Testis (tissue), 3 donors: ENCODE data around the gene GLI3. TPM values are rescaled to one million over a fixed set of nuclear protein-coding genes. Genes with fewer than 3 reads are reported as not detected.

Source experiments
- DNase-seq: peaks from one replicate; pipeline ENCODE4 v3.0.0-alpha.2; 2019
- H3K27ac ChIP-seq, 2 donors: fragments of 200-600 bp; sonication (generic); one replicate each; pipeline ENCODE4 v1.5.1; 2019
- H3K27me3 ChIP-seq: fragments of 200-600 bp; sonication (generic); one replicate; pipeline ENCODE4 v1.5.1; 2019
- H3K36me3 ChIP-seq: fragments of 200-600 bp; sonication (generic); one replicate; pipeline ENCODE4 v1.5.1; 2017; ENCODE audit warnings: low read depth; ENCODE audit errors: missing control alignments
- H3K4me1 ChIP-seq: fragments of 200-600 bp; sonication (generic); one replicate; pipeline ENCODE4 v1.5.1; 2019
- H3K4me3 ChIP-seq, 2 donors: fragments of 200-600 bp; sonication (generic); one replicate each; pipeline ENCODE4 v1.5.1; 2017 to 2019
- H3K9me3 ChIP-seq: fragments of 200-600 bp; sonication (generic); one replicate; pipeline ENCODE4 v1.5.1; 2017
- CTCF ChIP-seq, 3 experiments: fragments of 450-650 bp in 2 of 3; fragments of 200-600 bp in 1 of 3; sonication (generic) in 1 of 3; IDR thresholded peaks; one replicate each; pipeline ENCODE4 v1.5.1; 2016 to 2019; ENCODE audit warnings: antibody characterized with exemption in 3 of 3, mild to moderate bottlenecking in 2 of 3, moderate library complexity in 1 of 3
- POLR2A ChIP-seq: fragments of 450-650 bp; IDR thresholded peaks from one replicate; pipeline ENCODE4 v1.6.1; 2017; ENCODE audit warnings: antibody characterized with exemption, mild to moderate bottlenecking, moderate library complexity
- WGBS, 2 donors: methylation state at CpG; one replicate each; pipeline ENCODE4 v1.1.5; 2018; 5-methylcytosine and 5-hydroxymethylcytosine counted together
- intact Hi-C: fragments of 100-400 bp; cut with DNase I; formaldehyde crosslinking; loops from one replicate; pipeline ENCODE4 v1.15.1; 2023; ENCODE audit warnings: low total_unique reads
- polyA plus RNA-seq: library from polyadenylated mRNA; stranded (reverse); fragments of 350-450 nt; fragmentation: Illumina TruSeq; extraction: RNeasy Lipid Tissue Mini Kit (QIAGEN cat#74804); gene quantifications from one replicate; pipeline ENCODE4 v1.2.3, GENCODE V29; 2014; ENCODE audit warnings: low read depth, low replicate concordance; ENCODE audit not compliant: insufficient read depth
- total RNA-seq, 2 donors: library from RNA; depleted of rRNA; stranded (reverse); fragments of >200 nt; gene quantifications; one replicate each; pipeline ENCODE4 v1.2.3, GENCODE V29; 2016

Gene GLI3
- total and polyA plus RNA-seq, 3 donors from 2014 or later: 3.8 to 7.3 (median 5.0) TPM

GRCh38 chr7:42162560-42163325, 74.3 kb downstream of the GLI3 start:
- WGBS, 2 donors: 86 to 92% methylated on average over 7 of the region's 7 CpGs
- Histone ChIP-seq H3K36me3 (no peaks in the 10 kb centered on the region), H3K9me3 (no peaks in the 10 kb centered on the region), H3K27ac (no peak overlapping the region), H3K4me1 (no peaks in the 10 kb centered on the region), H3K27me3 (no peaks in the 10 kb centered on the region), H3K4me3 (no peak overlapping the region)
- TF ChIP-seq CTCF (IDR thresholded peaks at IDR 0.05): no peak
- no peak for TF ChIP-seq POLR2A
- no peak for DNase-seq
- intact Hi-C loops: no loop called here

- WGBS, 2 donors: 83 to 89% methylated on average over 2 of the region's 2 CpGs
- Histone ChIP-seq H3K4me1 (no peaks in the 10 kb centered on the region), H3K27me3 (no peaks in the 10 kb centered on the region), H3K4me3 (no peak overlapping the region), H3K36me3 (no peaks in the 10 kb centered on the region), H3K9me3 (no peaks in the 10 kb centered on the region), H3K27ac (no peak overlapping the region)
- no peak for DNase-seq
- intact Hi-C loops: no loop called here
- no peak for TF ChIP-seq CTCF (IDR thresholded peaks at IDR 0.05)
- TF ChIP-seq POLR2A: no peak
Measured at GRCh38 chr7:42161719-42162118, 75.3 kb downstream of the GLI3 start.

GRCh38 chr7:42161110-42161509, 75.9 kb downstream of the GLI3 start:
- intact Hi-C loops: no loop called here
- no peak overlapping the region for H3K4me3 ChIP-seq
- H3K4me1 ChIP-seq: no peaks in the 10 kb centered on the region
- TF ChIP-seq CTCF (IDR thresholded peaks at IDR 0.05) (no peak), POLR2A (no peak)
- WGBS, 2 donors: 76 to 93% methylated on average over 2 of the region's 2 CpGs
- H3K9me3 ChIP-seq: no peaks in the 10 kb centered on the region
- no peak overlapping the region for H3K27ac ChIP-seq
- no peaks in the 10 kb centered on the region for H3K36me3 ChIP-seq
- DNase-seq: no peak
- H3K27me3 ChIP-seq: no peaks in the 10 kb centered on the region

- DNase-seq: no peak
Measured at GRCh38 chr7:42159130-42159529, 77.9 kb downstream of the GLI3 start.

More at GRCh38 chr7:42159130-42159529, 77.9 kb downstream of the GLI3 start:
- no peak for TF ChIP-seq POLR2A
- no peak for TF ChIP-seq CTCF (IDR thresholded peaks at IDR 0.05)
- Histone ChIP-seq H3K36me3 (no peaks in the 10 kb centered on the region), H3K27ac (no peak overlapping the region), H3K4me1 (no peaks in the 10 kb centered on the region), H3K27me3 (no peaks in the 10 kb centered on the region), H3K9me3 (no peaks in the 10 kb centered on the region), H3K4me3 (no peak overlapping the region)
- WGBS, 2 donors: 81 to 85% methylated on average over 3 of the region's 3 CpGs
- intact Hi-C loops: no loop called here
